Measurements from ENCODE around the gene FAM174C.
"Not testable (repeated sequence)": the region's sequence is repeated elsewhere in the genome, so short reads cannot be mapped to it uniquely, and the experiment has no call there.

FAM174C gene

GRCh38 chr19:1318678-1319471, 43.5 kb downstream of the FAM174C start:
- intact Hi-C loops (cut with micrococcal nuclease) = no loop called here
- Mint-ChIP-seq H3K9me3 (no peaks in the 10 kb centered on the region), H3K4me3 (no peak overlapping the region), H3K36me3 (ENCODE audit: low read depth) (no peaks in the 10 kb centered on the region), H3K4me1 (ENCODE audit: low read depth) (peaks cover 5% of the 10 kb centered on the region), H3K27ac (no peak overlapping the region), H3K27me3 (peaks cover 74% of the 10 kb centered on the region)

GRCh38 chr19:1320282-1320650, 44.9 kb downstream of the FAM174C start:
- H3K27ac Mint-ChIP-seq; H3K36me3 Mint-ChIP-seq (ENCODE audit: low read depth); H3K4me1 Mint-ChIP-seq (ENCODE audit: low read depth); H3K4me3 Mint-ChIP-seq; H3K9me3 Mint-ChIP-seq; intact Hi-C loops (cut with micrococcal nuclease): not testable (repeated sequence)
- H3K27me3 Mint-ChIP-seq = peaks cover 73% of the 10 kb centered on the region

GRCh38 chr19:1321539-1321938, 46.2 kb downstream of the FAM174C start:
- no peaks in the 10 kb centered on the region for H3K36me3 Mint-ChIP-seq (ENCODE audit: low read depth)
- intact Hi-C loops (cut with micrococcal nuclease) = no loop called here
- peaks cover 6% of the 10 kb centered on the region for H3K4me1 Mint-ChIP-seq (ENCODE audit: low read depth)
- H3K9me3 Mint-ChIP-seq = no peaks in the 10 kb centered on the region
- peaks cover 70% of the 10 kb centered on the region for H3K27me3 Mint-ChIP-seq
- H3K4me3 Mint-ChIP-seq = no peak overlapping the region
- no peak overlapping the region for H3K27ac Mint-ChIP-seq

- no peaks in the 10 kb centered on the region for H3K36me3 Mint-ChIP-seq (ENCODE audit: low read depth)
- H3K27me3 Mint-ChIP-seq = peaks cover 69% of the 10 kb centered on the region
- no peaks in the 10 kb centered on the region for H3K9me3 Mint-ChIP-seq
- no peak overlapping the region for H3K27ac Mint-ChIP-seq
- H3K4me3 Mint-ChIP-seq = no peak overlapping the region
- intact Hi-C loops (cut with micrococcal nuclease) = no loop called here
- peaks cover 6% of the 10 kb centered on the region for H3K4me1 Mint-ChIP-seq (ENCODE audit: low read depth)
Observed at GRCh38 chr19:1322198-1322981, 47.1 kb downstream of the FAM174C start.

- H3K27me3 Mint-ChIP-seq = peaks cover 55% of the 10 kb centered on the region
- H3K4me3 Mint-ChIP-seq = no peak overlapping the region
- no peaks in the 10 kb centered on the region for H3K9me3 Mint-ChIP-seq
- peaks cover 6% of the 10 kb centered on the region for H3K4me1 Mint-ChIP-seq (ENCODE audit: low read depth)
- intact Hi-C loops (cut with micrococcal nuclease) = no loop called here
- no peaks in the 10 kb centered on the region for H3K36me3 Mint-ChIP-seq (ENCODE audit: low read depth)
- H3K27ac Mint-ChIP-seq = no peak overlapping the region
Observed at GRCh38 chr19:1324249-1324805, 49.0 kb downstream of the FAM174C start.

GRCh38 chr19:1324806-1325567, 49.7 kb downstream of the FAM174C start:
- intact Hi-C loops (cut with micrococcal nuclease) = no loop called here
- Mint-ChIP-seq H3K4me1 (ENCODE audit: low read depth) (peaks cover 6% of the 10 kb centered on the region), H3K9me3 (no peaks in the 10 kb centered on the region), H3K4me3 (peak overlapping the region; percentile 11), H3K27ac (no peak overlapping the region), H3K36me3 (ENCODE audit: low read depth) (no peaks in the 10 kb centered on the region), H3K27me3 (peaks cover 50% of the 10 kb centered on the region)

GRCh38 chr19:1325568-1326294, 50.4 kb downstream of the FAM174C start:
- Mint-ChIP-seq H3K4me1 (ENCODE audit: low read depth) (peaks cover 6% of the 10 kb centered on the region), H3K27ac (no peak overlapping the region), H3K4me3 (peak overlapping the region; percentile 11), H3K9me3 (no peaks in the 10 kb centered on the region), H3K36me3 (ENCODE audit: low read depth) (no peaks in the 10 kb centered on the region), H3K27me3 (peaks cover 54% of the 10 kb centered on the region)
- intact Hi-C loops (cut with micrococcal nuclease) = no loop called here

GRCh38 chr19:1327125-1327524, 51.8 kb downstream of the FAM174C start:
- Mint-ChIP-seq H3K9me3 (no peaks in the 10 kb centered on the region), H3K4me1 (ENCODE audit: low read depth) (peaks cover 6% of the 10 kb centered on the region), H3K27me3 (peaks cover 62% of the 10 kb centered on the region), H3K27ac (no peak overlapping the region), H3K36me3 (ENCODE audit: low read depth) (no peaks in the 10 kb centered on the region), H3K4me3 (no peak overlapping the region)
- intact Hi-C loops (cut with micrococcal nuclease) = no loop called here
